ENCODE data around the gene GXYLT1.

GRCh38 chr12:42084522-42084921 lies 60.2 kb downstream of the GXYLT1 start:
- TF ChIP-seq CTCF (IDR thresholded peaks at IDR 0.05; ENCODE audit: low read depth, low read length, poor library complexity, severe bottlenecking) (no peak), EZH2phosphoT487 (IDR thresholded peaks at IDR 0.05; ENCODE audit: borderline replicate concordance, low read length) (no peak)
